Stomach smooth muscle (tissue), 2 donors: Measurements from ENCODE around the gene PLXNA4.

Source experiments
- H3K27ac ChIP-seq: one replicate; pipeline ENCODE4 v1.7.0; 2013; ENCODE audit warnings: mild to moderate bottlenecking, low read length, inconsistent platforms
- H3K27me3 ChIP-seq, 2 donors: one replicate each; pipeline ENCODE4 v1.7.0; 2013; ENCODE audit warnings: low read length in 2 of 2; ENCODE audit not compliant: insufficient read depth in 2 of 2, control insufficient read depth in 1 of 2
- H3K36me3 ChIP-seq, 2 donors: one replicate each; pipeline ENCODE4 v1.7.0; 2013; ENCODE audit warnings: low read length in 2 of 2; ENCODE audit not compliant: control insufficient read depth in 2 of 2, insufficient read depth in 2 of 2
- H3K4me1 ChIP-seq: one replicate; pipeline ENCODE4 v1.7.0; 2013; ENCODE audit warnings: low read length; ENCODE audit not compliant: control insufficient read depth, insufficient read depth
- H3K4me3 ChIP-seq, 2 donors: one replicate each; pipeline ENCODE4 v1.7.0; 2013; ENCODE audit warnings: low read length in 2 of 2
- H3K9ac ChIP-seq, 2 donors: one replicate each; pipeline ENCODE4 v1.7.0; 2013; ENCODE audit warnings: low read length in 2 of 2, mild to moderate bottlenecking in 1 of 2
- H3K9me3 ChIP-seq, 2 donors: one replicate each; pipeline ENCODE4 v1.7.0; 2013; ENCODE audit warnings: low read length in 2 of 2; ENCODE audit not compliant: control insufficient read depth in 2 of 2
- donor health status: healthy.
- donor health status: Pancreatic carcinoma.

Gene PLXNA4

GRCh38 chr7:132270517-132270916 is 305.8 kb downstream of the PLXNA4 start:
- Histone ChIP-seq H3K27me3 (no peaks in the 10 kb centered on the region), H3K27ac (no peak overlapping the region), H3K36me3 (no peaks in the 10 kb centered on the region), H3K9ac (no peak overlapping the region), H3K4me1 (no peaks in the 10 kb centered on the region), H3K4me3 (no peak overlapping the region), H3K9me3 (no peaks in the 10 kb centered on the region)

- no peaks in the 10 kb centered on the region for H3K36me3 ChIP-seq
- no peaks in the 10 kb centered on the region for H3K9me3 ChIP-seq
- no peaks in the 10 kb centered on the region for H3K27me3 ChIP-seq
- no peaks in the 10 kb centered on the region for H3K4me1 ChIP-seq
- no peak overlapping the region for H3K9ac ChIP-seq
- no peak overlapping the region for H3K4me3 ChIP-seq
- H3K27ac ChIP-seq = no peak overlapping the region
Observed at GRCh38 chr7:132269718-132270117, 306.6 kb downstream of the PLXNA4 start.

- H3K36me3 ChIP-seq = no peaks in the 10 kb centered on the region
- no peak overlapping the region for H3K9ac ChIP-seq
- H3K4me1 ChIP-seq = peaks cover 5% of the 10 kb centered on the region
- H3K4me3 ChIP-seq = no peak overlapping the region
- no peaks in the 10 kb centered on the region for H3K27me3 ChIP-seq
- H3K27ac ChIP-seq = no peak overlapping the region
- H3K9me3 ChIP-seq = no peaks in the 10 kb centered on the region
Observed at GRCh38 chr7:132263151-132263550, 313.1 kb downstream of the PLXNA4 start.

GRCh38 chr7:132262160-132262470 is 314.2 kb downstream of the PLXNA4 start:
- Histone ChIP-seq H3K9me3 (no peaks in the 10 kb centered on the region), H3K4me1 (peaks cover 14% of the 10 kb centered on the region), H3K36me3 (no peaks in the 10 kb centered on the region), H3K27me3 (no peaks in the 10 kb centered on the region), H3K4me3 (no peak overlapping the region), H3K27ac (no peak overlapping the region), H3K9ac (no peak overlapping the region)

- Histone ChIP-seq H3K27me3 (no peaks in the 10 kb centered on the region), H3K9ac (no peak overlapping the region), H3K4me3 (no peak overlapping the region), H3K27ac (no peak overlapping the region), H3K36me3 (no peaks in the 10 kb centered on the region), H3K4me1 (peaks cover 20% of the 10 kb centered on the region), H3K9me3 (no peaks in the 10 kb centered on the region)
Observed at GRCh38 chr7:132261327-132262159, 314.7 kb downstream of the PLXNA4 start.

- no peak overlapping the region for H3K27ac ChIP-seq
Observed at GRCh38 chr7:132258231-132258630, 318.0 kb downstream of the PLXNA4 start.

GRCh38 chr7:132257253-132257652 is 319.0 kb downstream of the PLXNA4 start:
- Histone ChIP-seq H3K4me1 (peaks cover 34% of the 10 kb centered on the region), H3K4me3 (no peak overlapping the region), H3K27ac (peak overlapping the region; percentile 46), H3K9ac (no peak overlapping the region), H3K36me3 (no peaks in the 10 kb centered on the region), H3K27me3 (peaks cover 0 to 2% of the 10 kb centered on the region in 2 donors), H3K9me3 (no peaks in the 10 kb centered on the region)

More at GRCh38 chr7:132258231-132258630, 318.0 kb downstream of the PLXNA4 start:
- Histone ChIP-seq H3K27me3 (peaks cover 0 to 2% of the 10 kb centered on the region in 2 donors), H3K36me3 (no peaks in the 10 kb centered on the region), H3K4me1 (peaks cover 34% of the 10 kb centered on the region), H3K9ac (no peak overlapping the region), H3K4me3 (no peak overlapping the region), H3K9me3 (no peaks in the 10 kb centered on the region)

- Histone ChIP-seq H3K9me3 (no peaks in the 10 kb centered on the region), H3K27ac (peak overlapping the region; percentile 18), H3K9ac (no peak overlapping the region), H3K4me1 (peaks cover 37% of the 10 kb centered on the region), H3K4me3 (no peak overlapping the region), H3K27me3 (peaks cover 0 to 2% of the 10 kb centered on the region in 2 donors), H3K36me3 (no peaks in the 10 kb centered on the region)
Observed at GRCh38 chr7:132256721-132257212, 319.5 kb downstream of the PLXNA4 start.

GRCh38 chr7:132255898-132256297 is 320.4 kb downstream of the PLXNA4 start:
- H3K36me3 ChIP-seq = no peaks in the 10 kb centered on the region
- H3K9me3 ChIP-seq = no peaks in the 10 kb centered on the region
- no peak overlapping the region for H3K4me3 ChIP-seq
- peaks cover 0 to 2% of the 10 kb centered on the region in 2 donors for H3K27me3 ChIP-seq
- peak overlapping the region; percentile 41 for H3K27ac ChIP-seq
- H3K4me1 ChIP-seq = peaks cover 43% of the 10 kb centered on the region
- peak overlapping the region in 1 of 2 donors; percentile 29 for H3K9ac ChIP-seq

- no peak overlapping the region for H3K4me3 ChIP-seq
- no peak overlapping the region for H3K9ac ChIP-seq
- no peaks in the 10 kb centered on the region for H3K36me3 ChIP-seq
- H3K27me3 ChIP-seq = peaks cover 0 to 2% of the 10 kb centered on the region in 2 donors
- no peaks in the 10 kb centered on the region for H3K9me3 ChIP-seq
- H3K27ac ChIP-seq = peak overlapping the region; percentile 41
- peaks cover 50% of the 10 kb centered on the region for H3K4me1 ChIP-seq
Observed at GRCh38 chr7:132255115-132255797, 321.0 kb downstream of the PLXNA4 start.

GRCh38 chr7:132254455-132254854 is 321.8 kb downstream of the PLXNA4 start:
- Histone ChIP-seq H3K9ac (no peak overlapping the region), H3K27me3 (peaks cover 0 to 2% of the 10 kb centered on the region in 2 donors), H3K9me3 (no peaks in the 10 kb centered on the region), H3K4me1 (peaks cover 56% of the 10 kb centered on the region), H3K36me3 (no peaks in the 10 kb centered on the region), H3K4me3 (no peak overlapping the region), H3K27ac (no peak overlapping the region)
